OCI-LY3 (cell line): ENCODE results near the gene PTPRN2.

ENCODE experiments used
- H2AFZ ChIP-seq: fragments of 200-600, 300-600 bp; shearing (Covaris generic); 2 replicates; pipeline ENCODE4 v1.6.0; 2014; ENCODE audit warnings: antibody characterized with exemption, low read depth, low read length
- H3K27ac ChIP-seq: fragments of 200-600, 300-600 bp; sonication (generic); 2 replicates; pipeline ENCODE4 v1.5.1; 2014; ENCODE audit warnings: mild to moderate bottlenecking, low read length, moderate library complexity, mixed read lengths
- H3K27me3 ChIP-seq: fragments of 200-600, 300-600 bp; sonication (generic); 2 replicates; pipeline ENCODE4 v1.6.1; 2014; ENCODE audit warnings: low read depth, low read length, mixed read lengths
- H3K36me3 ChIP-seq: fragments of 200-600, 300-600 bp; sonication (generic); replicated peaks from 2 replicates; pipeline ENCODE3; 2014; ENCODE audit warnings: low read depth, low read length, mixed read lengths
- H3K4me1 ChIP-seq: fragments of 300-600, 200-600 bp; sonication (generic); 2 replicates; pipeline ENCODE4 v1.6.1; 2014; ENCODE audit warnings: low read length, mixed read lengths
- H3K4me2 ChIP-seq: fragments of 200-600, 300-600 bp; sonication (generic); 2 replicates; pipeline ENCODE4 v1.6.1; 2014; ENCODE audit warnings: low read length, mixed read lengths
- H3K4me3 ChIP-seq: fragments of 300-600, 200-600 bp; sonication (generic); 2 replicates; pipeline ENCODE4 v1.5.1; 2014; ENCODE audit warnings: antibody characterized with exemption, mild to moderate bottlenecking, low read length, moderate library complexity
- H3K79me2 ChIP-seq: fragments of 300-600, 200-600 bp; shearing (Covaris generic); 2 replicates; pipeline ENCODE4 v1.6.1; 2014; ENCODE audit warnings: mild to moderate bottlenecking, low read length, mixed read lengths
- H3K9ac ChIP-seq: fragments of 300-600, 200-600 bp; shearing (Covaris generic); 2 replicates; pipeline ENCODE4 v1.6.0; 2014; ENCODE audit warnings: mild to moderate bottlenecking, low read length, moderate library complexity
- H3K9me3 ChIP-seq: fragments of 200-600, 300-600 bp; shearing (Covaris generic); 2 replicates; pipeline ENCODE4 v1.6.1; 2014; ENCODE audit warnings: low read length, mixed read lengths; ENCODE audit not compliant: insufficient read depth
- H4K20me1 ChIP-seq: fragments of 200-600, 300-600 bp; sonication (generic); 2 replicates; pipeline ENCODE4 v1.6.1; 2016; ENCODE audit warnings: low read length, mixed read lengths; ENCODE audit not compliant: insufficient read depth
- EZH2phosphoT487 ChIP-seq: fragments of 200-600 bp; shearing (Covaris generic); IDR thresholded peaks from 2 replicates; pipeline ENCODE4 v1.6.1; 2018; ENCODE audit warnings: antibody characterized with exemption, mixed run types, low read depth
- TF ChIP-seq, protein P1 (sequence below): fragments of 200-600, 300-600 bp; sonication (generic); IDR thresholded peaks from 2 replicates; pipeline ENCODE4 v1.5.1; 2014; ENCODE audit warnings: antibody characterized with exemption, low read length, low read depth

Gene PTPRN2

DNA sequence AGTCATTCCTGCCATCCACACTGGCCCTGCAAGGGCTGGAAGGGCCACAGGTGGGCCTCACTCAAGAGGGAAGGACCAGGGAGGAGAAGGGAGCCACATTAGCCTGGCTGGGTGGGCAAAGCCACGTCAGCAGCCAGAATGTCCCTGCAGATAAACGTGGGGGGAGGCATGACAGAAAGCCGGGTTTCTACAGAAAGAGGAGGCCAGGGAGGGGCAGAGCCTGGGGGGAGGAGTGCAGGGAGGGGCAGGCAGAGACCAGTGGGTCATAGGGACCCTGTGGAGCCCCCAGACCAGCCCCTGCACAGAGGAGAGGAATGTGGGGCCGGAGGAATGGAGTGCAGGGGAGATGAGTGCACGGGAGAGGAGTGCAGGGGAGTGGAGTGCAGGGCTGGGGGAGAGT, 590.2 kb downstream of the PTPRN2 start:
- H3K4me3 ChIP-seq: no peak overlapping the region
- H3K36me3 ChIP-seq: no peaks in the 10 kb centered on the region
- no peaks in the 10 kb centered on the region for H3K27me3 ChIP-seq
- no peaks in the 10 kb centered on the region for H4K20me1 ChIP-seq
- no peak overlapping the region for H3K9ac ChIP-seq
- H3K4me1 ChIP-seq: no peaks in the 10 kb centered on the region
- H3K27ac ChIP-seq: no peak overlapping the region
- 0 out of 2 replicates have a peak, but pooled peaks cover 7% of the 10 kb centered on the region for H3K9me3 ChIP-seq
- no peak overlapping the region for H2AFZ ChIP-seq
- no peak for TF ChIP-seq EZH2phosphoT487
- TF ChIP-seq, protein P1, sequence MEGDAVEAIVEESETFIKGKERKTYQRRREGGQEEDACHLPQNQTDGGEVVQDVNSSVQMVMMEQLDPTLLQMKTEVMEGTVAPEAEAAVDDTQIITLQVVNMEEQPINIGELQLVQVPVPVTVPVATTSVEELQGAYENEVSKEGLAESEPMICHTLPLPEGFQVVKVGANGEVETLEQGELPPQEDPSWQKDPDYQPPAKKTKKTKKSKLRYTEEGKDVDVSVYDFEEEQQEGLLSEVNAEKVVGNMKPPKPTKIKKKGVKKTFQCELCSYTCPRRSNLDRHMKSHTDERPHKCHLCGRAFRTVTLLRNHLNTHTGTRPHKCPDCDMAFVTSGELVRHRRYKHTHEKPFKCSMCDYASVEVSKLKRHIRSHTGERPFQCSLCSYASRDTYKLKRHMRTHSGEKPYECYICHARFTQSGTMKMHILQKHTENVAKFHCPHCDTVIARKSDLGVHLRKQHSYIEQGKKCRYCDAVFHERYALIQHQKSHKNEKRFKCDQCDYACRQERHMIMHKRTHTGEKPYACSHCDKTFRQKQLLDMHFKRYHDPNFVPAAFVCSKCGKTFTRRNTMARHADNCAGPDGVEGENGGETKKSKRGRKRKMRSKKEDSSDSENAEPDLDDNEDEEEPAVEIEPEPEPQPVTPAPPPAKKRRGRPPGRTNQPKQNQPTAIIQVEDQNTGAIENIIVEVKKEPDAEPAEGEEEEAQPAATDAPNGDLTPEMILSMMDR: no peak
- H3K4me2 ChIP-seq: no peak overlapping the region
- no peaks in the 10 kb centered on the region for H3K79me2 ChIP-seq

DNA sequence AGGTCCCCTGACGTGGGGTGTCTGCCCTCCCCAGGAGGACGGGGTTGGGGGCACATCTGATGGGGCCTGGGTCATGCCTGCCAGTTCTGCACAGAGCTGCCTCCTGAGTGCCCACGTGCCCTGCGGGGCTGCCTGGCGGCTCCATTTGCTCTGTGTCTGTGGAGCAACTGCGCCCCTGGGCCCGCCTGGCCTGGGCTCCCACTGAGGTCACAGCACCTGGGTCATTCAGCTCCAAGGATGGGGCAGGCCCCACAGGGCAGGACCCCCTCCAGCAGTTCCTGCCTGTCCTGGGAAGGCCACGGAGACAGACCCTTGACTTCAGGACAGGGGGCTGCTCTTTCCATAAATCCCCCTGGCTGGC, 590.6 kb downstream of the PTPRN2 start:
- no peak for TF ChIP-seq EZH2phosphoT487
- TF ChIP-seq, protein P1: no peak
- H3K4me1 ChIP-seq: no peaks in the 10 kb centered on the region
- no peak overlapping the region for H3K27ac ChIP-seq
- no peak overlapping the region for H3K9ac ChIP-seq
- H3K36me3 ChIP-seq: no peaks in the 10 kb centered on the region
- H3K27me3 ChIP-seq: no peaks in the 10 kb centered on the region
- H2AFZ ChIP-seq: no peak overlapping the region
- H3K9me3 ChIP-seq: 0 out of 2 replicates have a peak, but pooled peaks cover 7% of the 10 kb centered on the region
- H3K79me2 ChIP-seq: no peaks in the 10 kb centered on the region
- H3K4me3 ChIP-seq: no peak overlapping the region
- H3K4me2 ChIP-seq: no peak overlapping the region
- H4K20me1 ChIP-seq: no peaks in the 10 kb centered on the region

DNA sequence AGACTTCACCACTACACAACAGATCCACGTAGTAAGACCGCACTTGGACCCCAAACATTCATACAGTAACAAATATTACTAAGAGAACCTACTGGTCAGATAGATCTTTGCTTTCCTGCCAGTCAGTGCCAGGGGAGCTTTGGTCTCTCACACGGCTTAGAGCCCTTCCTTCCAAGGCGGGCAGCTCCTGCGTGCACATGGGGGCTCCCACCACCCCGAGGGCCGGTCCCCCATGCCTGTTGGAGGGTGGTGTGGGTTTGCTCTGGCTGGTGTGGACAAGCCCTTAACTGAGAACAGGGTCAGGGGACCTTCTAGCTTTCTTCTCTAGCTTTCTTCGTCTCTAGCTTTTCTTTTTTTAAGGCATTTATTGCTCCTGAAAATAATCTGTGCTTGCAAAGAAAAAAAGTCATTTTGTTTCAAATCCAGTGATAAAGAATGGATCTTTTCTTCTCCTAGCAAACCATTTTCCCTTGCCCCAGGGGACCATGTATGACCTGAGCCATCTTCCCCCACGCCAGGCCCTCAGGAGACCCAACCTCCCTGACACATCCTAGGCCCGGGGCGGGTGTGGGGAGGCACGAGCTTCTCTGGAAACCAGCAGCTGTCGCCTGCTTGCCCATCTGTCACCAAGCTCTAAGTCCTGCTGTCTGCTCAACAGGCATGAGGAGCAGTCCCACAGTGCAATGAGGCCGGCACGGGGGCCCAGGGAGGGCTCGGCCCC, 591.1 kb downstream of the PTPRN2 start:
- H2AFZ ChIP-seq: no peak overlapping the region
- no peak for TF ChIP-seq EZH2phosphoT487
- TF ChIP-seq, protein P1: no peak
- H3K4me1 ChIP-seq: no peaks in the 10 kb centered on the region
- H3K36me3 ChIP-seq: no peaks in the 10 kb centered on the region
- no peaks in the 10 kb centered on the region for H3K79me2 ChIP-seq
- no peak overlapping the region for H3K27ac ChIP-seq
- no peak overlapping the region for H3K4me2 ChIP-seq
- H4K20me1 ChIP-seq: no peaks in the 10 kb centered on the region
- no peaks in the 10 kb centered on the region for H3K27me3 ChIP-seq
- H3K4me3 ChIP-seq: no peak overlapping the region
- H3K9ac ChIP-seq: no peak overlapping the region
- 0 out of 2 replicates have a peak, but pooled peaks cover 7% of the 10 kb centered on the region for H3K9me3 ChIP-seq

DNA sequence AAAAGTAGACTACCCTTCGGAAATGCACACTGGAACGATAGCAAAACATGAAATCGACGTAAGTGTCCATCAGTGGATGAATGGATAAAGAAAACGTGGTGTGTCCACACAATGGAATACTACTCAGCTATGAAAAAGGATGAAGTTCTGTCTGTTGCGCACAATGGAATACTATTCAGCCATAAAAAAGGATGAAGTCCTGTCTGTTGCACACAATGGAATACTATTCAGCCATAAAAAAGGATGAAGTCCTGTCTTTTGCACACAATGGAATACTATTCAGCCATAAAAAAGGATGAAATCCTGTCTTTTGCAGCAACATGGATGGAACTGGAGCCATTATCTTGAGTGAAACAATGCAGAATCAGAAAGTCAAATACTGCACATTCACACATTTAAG, 591.8 kb downstream of the PTPRN2 start:
- Histone ChIP-seq H3K9me3 (0 out of 2 replicates have a peak, but pooled peaks cover 7% of the 10 kb centered on the region), H3K4me1 (no peaks in the 10 kb centered on the region), H3K79me2 (no peaks in the 10 kb centered on the region), H3K27ac (no peak overlapping the region), H2AFZ (no peak overlapping the region), H3K9ac (no peak overlapping the region), H3K4me2 (no peak overlapping the region), H3K36me3 (no peaks in the 10 kb centered on the region), H3K4me3 (no peak overlapping the region), H3K27me3 (no peaks in the 10 kb centered on the region), H4K20me1 (no peaks in the 10 kb centered on the region)
- no peak for TF ChIP-seq EZH2phosphoT487
- TF ChIP-seq, protein P1: no peak
